Loucy (cell line): ENCODE results near the gene MCF2L.

Source experiments
- EZH2phosphoT487 ChIP-seq: fragments of 200-600 bp; IDR thresholded peaks from 2 replicates; pipeline ENCODE4 v1.6.1; 2018; ENCODE audit warnings: antibody characterized with exemption, mild to moderate bottlenecking, moderate library complexity, borderline replicate concordance
- TF ChIP-seq, protein P1 (sequence below): fragments of 200-600 bp; sonication (generic); conservative IDR thresholded peaks from 2 replicates; pipeline ENCODE4 v1.5.1; 2014; ENCODE audit warnings: mild to moderate bottlenecking, antibody characterized with exemption, low read length

- TF ChIP-seq, protein P1, sequence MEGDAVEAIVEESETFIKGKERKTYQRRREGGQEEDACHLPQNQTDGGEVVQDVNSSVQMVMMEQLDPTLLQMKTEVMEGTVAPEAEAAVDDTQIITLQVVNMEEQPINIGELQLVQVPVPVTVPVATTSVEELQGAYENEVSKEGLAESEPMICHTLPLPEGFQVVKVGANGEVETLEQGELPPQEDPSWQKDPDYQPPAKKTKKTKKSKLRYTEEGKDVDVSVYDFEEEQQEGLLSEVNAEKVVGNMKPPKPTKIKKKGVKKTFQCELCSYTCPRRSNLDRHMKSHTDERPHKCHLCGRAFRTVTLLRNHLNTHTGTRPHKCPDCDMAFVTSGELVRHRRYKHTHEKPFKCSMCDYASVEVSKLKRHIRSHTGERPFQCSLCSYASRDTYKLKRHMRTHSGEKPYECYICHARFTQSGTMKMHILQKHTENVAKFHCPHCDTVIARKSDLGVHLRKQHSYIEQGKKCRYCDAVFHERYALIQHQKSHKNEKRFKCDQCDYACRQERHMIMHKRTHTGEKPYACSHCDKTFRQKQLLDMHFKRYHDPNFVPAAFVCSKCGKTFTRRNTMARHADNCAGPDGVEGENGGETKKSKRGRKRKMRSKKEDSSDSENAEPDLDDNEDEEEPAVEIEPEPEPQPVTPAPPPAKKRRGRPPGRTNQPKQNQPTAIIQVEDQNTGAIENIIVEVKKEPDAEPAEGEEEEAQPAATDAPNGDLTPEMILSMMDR: no peak
- no peak for TF ChIP-seq EZH2phosphoT487
Observed at GRCh38 chr13:112965573-112966115, 3.4 kb upstream of the MCF2L start.
